IMR-90 (cell line): ENCODE results near the gene SHROOM4. TPM values are rescaled to one million over a fixed set of nuclear protein-coding genes. Genes with fewer than 3 reads are reported as not detected.

Experiments
- ATAC-seq: fragments of 200-7000 bp; cut with Tn5 transposase; 2 replicates; pipeline ENCODE4 v1.9.1; 2020; ENCODE audit warnings: low read depth, mild to moderate bottlenecking, moderate library complexity
- BruUV-seq: library from RNA; stranded (reverse); fragments of 400-500 nt; replicated peaks from 2 replicates; lab custom pipeline; 2021; lab: Mats Ljungman, UMichigan
- CTCF ChIA-PET: fragments of 300-600 bp; formaldehyde crosslinking; extraction: SDS; loops from one replicate; lab custom pipeline; 2021; ENCODE audit warnings: antibody characterized with exemption; lab: Yijun Ruan, JAX
- POLR2A ChIA-PET: fragments of 300-600 bp; sonication (Branson Sonifier 250); formaldehyde crosslinking; loops from one replicate; lab custom pipeline; 2022; ENCODE audit warnings: antibody characterized with exemption; ENCODE audit not compliant: unreplicated experiment; lab: Charles Lee
- DNase-seq: peaks from one replicate; pipeline ENCODE4 v3.0.0; 2013
- H2AFZ ChIP-seq: replicated peaks from 2 replicates; pipeline ENCODE3; 2013; ENCODE audit warnings: low read length, mild to moderate bottlenecking; ENCODE audit not compliant: poor library complexity
- H2AK5ac ChIP-seq: 2 replicates; pipeline ENCODE4 v1.6.1; 2013; ENCODE audit warnings: low read depth, low read length, inconsistent platforms
- H2AK9ac ChIP-seq: replicated peaks from 2 replicates; pipeline ENCODE3; 2013; ENCODE audit warnings: mild to moderate bottlenecking, low read depth, low read length, moderate library complexity; ENCODE audit not compliant: poor library complexity
- H2BK120ac ChIP-seq: 2 replicates; pipeline ENCODE4 v1.6.1; 2013; ENCODE audit warnings: low read depth, low read length, inconsistent platforms
- H2BK15ac ChIP-seq: 3 replicates; pipeline ENCODE4 v1.6.1; 2013; ENCODE audit warnings: low read depth, low read length, inconsistent platforms
- H2BK20ac ChIP-seq: 2 replicates; pipeline ENCODE4 v1.6.1; 2013; ENCODE audit warnings: low read depth, mild to moderate bottlenecking, inconsistent platforms, low read length, moderate library complexity
- H2BK5ac ChIP-seq: 2 replicates; pipeline ENCODE4 v1.6.1; 2013; ENCODE audit warnings: mild to moderate bottlenecking, low read depth, low read length, inconsistent platforms; ENCODE audit not compliant: poor library complexity, severe bottlenecking
- H3K14ac ChIP-seq: replicated peaks from 2 replicates; pipeline ENCODE4 v1.6.1; 2013; ENCODE audit warnings: low read depth, low read length, inconsistent platforms
- H3K18ac ChIP-seq: 2 replicates; pipeline ENCODE4 v1.6.1; 2013; ENCODE audit warnings: low read depth, low read length, control low read depth
- H3K23ac ChIP-seq: 2 replicates; pipeline ENCODE4 v1.6.1; 2013; ENCODE audit warnings: low read depth, low read length, inconsistent platforms
- H3K27ac ChIP-seq: 2 replicates; pipeline ENCODE4 v1.5.1; 2013; ENCODE audit warnings: mild to moderate bottlenecking, control low read depth, low read length; ENCODE audit not compliant: insufficient read depth
- H3K27me3 ChIP-seq: 2 replicates; pipeline ENCODE4 v1.6.1; 2013; ENCODE audit warnings: low read length; ENCODE audit not compliant: control insufficient read depth, insufficient read depth
- H3K36me3 ChIP-seq: 2 replicates; pipeline ENCODE4 v1.6.1; 2013; ENCODE audit warnings: low read length, mixed read lengths; ENCODE audit not compliant: control insufficient read depth, insufficient read depth
- H3K4ac ChIP-seq: 2 replicates; pipeline ENCODE4 v1.6.1; 2013; ENCODE audit warnings: low read depth, low read length, inconsistent platforms
- H3K4me1 ChIP-seq: 2 replicates; pipeline ENCODE4 v1.6.1; 2013; ENCODE audit warnings: low read length, mixed read lengths; ENCODE audit not compliant: control insufficient read depth, insufficient read depth
- H3K4me2 ChIP-seq: 2 replicates; pipeline ENCODE4 v1.6.1; 2013; ENCODE audit warnings: low read depth, mild to moderate bottlenecking, control low read depth, low read length, moderate library complexity
- H3K4me3 ChIP-seq: 2 replicates; pipeline ENCODE4 v1.5.1; 2013; ENCODE audit warnings: low read depth, mild to moderate bottlenecking, control low read depth, low read length, moderate library complexity; ENCODE audit not compliant: insufficient read depth
- H3K56ac ChIP-seq: 2 replicates; pipeline ENCODE4 v1.6.1; 2013; ENCODE audit warnings: low read length, inconsistent platforms; ENCODE audit not compliant: insufficient read depth; ENCODE audit errors: extremely low read depth
- H3K79me1 ChIP-seq, 2 experiments: 2 replicates each; pipeline ENCODE4 v1.6.1; 2013; ENCODE audit warnings: low read length in 2 of 2, inconsistent platforms in 1 of 2, low read depth in 1 of 2
- H3K9ac ChIP-seq: 2 replicates; pipeline ENCODE4 v1.6.1; 2013; ENCODE audit warnings: low read depth, low read length, control low read depth
- H3K9me1 ChIP-seq: 2 replicates; pipeline ENCODE4 v1.6.1; 2013; ENCODE audit warnings: low read length, inconsistent platforms; ENCODE audit not compliant: insufficient read depth
- H3K9me3 ChIP-seq: 2 replicates; pipeline ENCODE4 v1.6.1; 2013; ENCODE audit warnings: low read length; ENCODE audit not compliant: control insufficient read depth, insufficient read depth
- H4K20me1 ChIP-seq: 2 replicates; pipeline ENCODE4 v1.6.1; 2013; ENCODE audit warnings: low read length, inconsistent platforms; ENCODE audit not compliant: insufficient read depth
- H4K5ac ChIP-seq: 2 replicates; pipeline ENCODE4 v1.6.1; 2013; ENCODE audit warnings: mild to moderate bottlenecking, low read depth, low read length, control low read depth
- H4K8ac ChIP-seq, 2 experiments: 2 replicates each; pipeline ENCODE4 v1.6.1; 2013; ENCODE audit warnings: low read depth in 2 of 2, low read length in 2 of 2, control low read depth in 1 of 2, inconsistent platforms in 1 of 2
- H4K91ac ChIP-seq: 2 replicates; pipeline ENCODE4 v1.6.1; 2013; ENCODE audit warnings: low read depth, low read length, inconsistent platforms; ENCODE audit not compliant: insufficient read depth
- CEBPB ChIP-seq: IDR thresholded peaks from 2 replicates; pipeline ENCODE4 v1.6.1; 2012; ENCODE audit warnings: low read depth, low read length, improper control_type of control experiment
- WGBS, 2 experiments: methylation state at CpG; one replicate each; pipeline versions ENCODE4 v1.1.5 to v1.1.7; 2013; ENCODE audit warnings: missing lambda C conversion rate in 2 of 2; ENCODE audit not compliant: insufficient read length in 1 of 2; ENCODE audit errors: extremely low coverage in 2 of 2; 5-methylcytosine and 5-hydroxymethylcytosine counted together
- dilution Hi-C: fragments of 300-500 bp; cut with HindIII; formaldehyde crosslinking; loops from one replicate; pipeline ENCODE4 v1.14.3; 2018; ENCODE audit warnings: low sequenced_read_pairs; ENCODE audit not compliant: unreplicated experiment
- in situ Hi-C: fragments of 300-500 bp; cut with MboI; formaldehyde crosslinking; loops from 3 replicates; pipeline ENCODE4 v1.14.3; 2019; ENCODE audit warnings: low sequenced_read_pairs, inconsistent platforms, mixed read lengths
- intact Hi-C: fragments of 100-400 bp; cut with micrococcal nuclease; formaldehyde crosslinking; loops from 2 replicates; pipeline ENCODE4 v1.10.0; 2022
- polyA plus RNA-seq, 3 experiments: library from polyadenylated mRNA; depleted of rRNA; stranded (reverse); fragments of >200 nt; gene quantifications; 2 replicates each; pipeline ENCODE4 v1.2.3, GENCODE V29; 2012; ENCODE audit warnings: low replicate concordance in 1 of 3
- total RNA-seq: library from RNA; depleted of rRNA; stranded (reverse); fragments of >200 nt; gene quantifications from 2 replicates; pipeline ENCODE4 v1.2.3, GENCODE V29; 2012

Gene SHROOM4
- total and polyA plus RNA-seq, 2 of the 4 experiments (the other 2 are of a cell fraction), result 1.0 to 2.2 TPM

- Histone ChIP-seq H4K91ac (no peak overlapping the region), H3K9me1 (no peaks in the 10 kb centered on the region), H3K4ac (0 out of 2 replicates have a peak overlapping the region, but pooled peaks have one; percentile 13), H2AFZ (no peak overlapping the region), H3K56ac (no peak overlapping the region), H3K23ac (no peak overlapping the region), H3K9ac (no peak overlapping the region), H2AK9ac (no peak overlapping the region), H4K20me1 (no peaks in the 10 kb centered on the region), H3K36me3 (no peaks in the 10 kb centered on the region), H3K4me3 (no peak overlapping the region), H4K8ac (no peak overlapping the region), H3K27me3 (no peaks in the 10 kb centered on the region; the same call in none of the 2 replicates), H3K4me2 (no peak overlapping the region), H3K14ac (no peak overlapping the region), H3K9me3 (no peaks in the 10 kb centered on the region), H2BK120ac (no peak overlapping the region), H2BK5ac (no peak overlapping the region), H2BK20ac (no peak overlapping the region), H3K18ac (no peak overlapping the region), H3K27ac (no peak overlapping the region), H4K5ac (no peak overlapping the region), H3K4me1 (peaks cover 6% of the 10 kb centered on the region; the same call in 1 of the 2 replicates), H3K79me1 (no peaks in the 10 kb centered on the region), H2AK5ac (no peak overlapping the region), H2BK15ac (no peak overlapping the region)
- intact Hi-C loops (no loop called here), in situ Hi-C loops (no loop called here), dilution Hi-C loops (no loop called here)
- no peak for ATAC-seq
- CTCF ChIA-PET, result no interaction called here
- POLR2A ChIA-PET, result no interaction called here
- WGBS, 2 experiments, result 0% methylated on average over 1 of the region's 3 CpGs; no CpG with 5 or more reads in 1 of the 2 experiments
- no peak for TF ChIP-seq CEBPB
- BruUV-seq, result no TSS peak
- no peak for DNase-seq
Observed at GRCh38 chrX:50700921-50701320, 113.1 kb downstream of the SHROOM4 start.
